ENCODE results near the gene CARM1. TPM values are rescaled to one million over a fixed set of nuclear protein-coding genes. Genes with fewer than 3 reads are reported as not detected.

CARM1 gene
- total and polyA plus RNA-seq, 11 donors: 22.4 to 39.5 (median 29.3) TPM

DNA sequence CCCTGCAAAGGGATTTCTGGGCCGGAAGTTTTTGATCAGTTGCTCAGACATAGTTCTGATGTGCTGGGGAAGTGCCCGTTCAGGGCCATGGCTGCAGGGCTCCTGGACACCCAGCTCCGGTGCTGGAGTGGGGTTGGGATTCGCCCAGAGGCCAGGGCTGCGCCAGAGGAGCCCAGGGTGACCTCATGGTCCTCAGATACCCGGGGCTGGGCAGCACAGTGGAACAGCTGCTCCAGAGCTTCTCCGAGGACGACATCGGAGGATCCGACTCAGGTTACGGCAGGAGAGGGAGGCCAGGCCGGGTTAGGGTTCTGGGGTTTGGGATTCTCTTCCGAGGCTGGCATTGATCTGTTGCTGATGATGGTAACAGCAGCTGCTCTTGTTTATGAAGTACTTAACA is 20.9 kb downstream of the CARM1 start:
- Histone ChIP-seq H3K4me3 (no peak overlapping the region), H3K36me3 (no peaks in the 10 kb centered on the region), H3K27ac (peak overlapping the region in 1 of 12 donors; percentile 34), H3K27me3 (no peaks in the 10 kb centered on the region), H3K9me3 (no peaks in the 10 kb centered on the region), H3K4me1 (peaks cover 0 to 57% (median 29%) of the 10 kb centered on the region in 12 donors)
- intact Hi-C loops (cut with DNase I): no loop called here
- ATAC-seq (peak; percentile 20 to 56 (median 38)), DNase-seq (no peak)
- 79 to 89% (median 86%) methylated on average over 10 to 13 of the region's 13 CpGs for WGBS, 4 donors
- no peak for TF ChIP-seq CTCF (IDR thresholded peaks at IDR 0.05)
- no peak for TF ChIP-seq POLR2A (IDR thresholded peaks at IDR 0.05)

DNA sequence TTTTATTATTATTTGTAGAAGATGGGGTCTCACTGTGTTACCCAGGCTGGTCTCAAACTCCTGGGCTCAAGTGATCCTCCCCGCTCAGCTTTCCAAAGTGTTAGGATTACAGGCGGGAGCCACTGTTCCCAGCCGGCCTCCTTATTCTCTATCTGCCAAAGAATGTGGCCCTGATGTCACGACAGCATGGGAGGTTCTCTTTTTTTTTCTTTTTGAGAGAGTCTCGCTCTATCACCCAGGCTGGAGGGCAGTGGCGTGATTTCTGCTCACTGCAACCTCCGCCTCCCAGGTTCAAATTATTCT is 23.5 kb downstream of the CARM1 start:
- 91 to 93% (median 91%) methylated on average over 7 of the region's 7 CpGs for WGBS, 4 donors
- intact Hi-C loops (cut with DNase I): no loop called here
- H3K4me3 ChIP-seq: no peak overlapping the region
- H3K27ac ChIP-seq: no peak overlapping the region
- DNase-seq (no peak), ATAC-seq (no peak)
- H3K9me3 ChIP-seq: no peaks in the 10 kb centered on the region
- H3K36me3 ChIP-seq: no peaks in the 10 kb centered on the region
- no peaks in the 10 kb centered on the region for H3K27me3 ChIP-seq
- TF ChIP-seq POLR2A (IDR thresholded peaks at IDR 0.05) (no peak), CTCF (IDR thresholded peaks at IDR 0.05) (no peak)
- peaks cover 0 to 59% (median 33%) of the 10 kb centered on the region in 12 donors for H3K4me1 ChIP-seq

- intact Hi-C loops (cut with DNase I): no loop called here
- DNase-seq (no peak), ATAC-seq (no peak)
- peaks cover 0 to 63% (median 34%) of the 10 kb centered on the region in 12 donors for H3K4me1 ChIP-seq
- TF ChIP-seq POLR2A (IDR thresholded peaks at IDR 0.05) (no peak), CTCF (IDR thresholded peaks at IDR 0.05) (no peak)
- no peaks in the 10 kb centered on the region for H3K27me3 ChIP-seq
- WGBS, 4 donors: 89 to 95% (median 92%) methylated on average over 5 to 6 of the region's 6 CpGs
- no peak overlapping the region for H3K27ac ChIP-seq
- no peaks in the 10 kb centered on the region for H3K9me3 ChIP-seq
- no peak overlapping the region for H3K4me3 ChIP-seq
- no peaks in the 10 kb centered on the region for H3K36me3 ChIP-seq
Measured at GRCh38 chr19:10895363-10895762, 24.0 kb downstream of the CARM1 start.

DNA sequence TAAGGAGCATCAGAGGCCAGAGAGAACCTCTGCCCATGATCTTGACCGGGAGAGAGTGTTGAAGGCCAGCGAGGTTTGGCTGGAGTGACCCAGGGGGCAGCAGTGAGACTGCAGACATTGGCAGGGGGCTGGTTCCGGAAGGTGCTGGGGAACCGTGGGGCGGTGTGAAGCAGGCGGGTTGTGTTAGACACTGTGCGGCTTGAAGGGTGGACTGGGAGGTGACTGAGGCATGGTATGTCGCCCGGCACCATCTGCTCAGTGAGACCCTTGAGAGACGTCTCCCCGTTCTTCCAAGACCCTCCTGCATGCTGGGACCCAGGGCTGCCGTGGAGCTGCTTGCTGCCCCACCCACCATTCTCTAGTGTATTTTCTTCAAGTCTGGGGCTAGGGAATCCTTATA is 24.6 kb downstream of the CARM1 start:
- WGBS, 4 donors: 82 to 84% (median 83%) methylated on average over 12 of the region's 12 CpGs
- TF ChIP-seq POLR2A (IDR thresholded peaks at IDR 0.05): no peak
- peak in 1 of 12 donors; percentile 8 for TF ChIP-seq CTCF (IDR thresholded peaks at IDR 0.05)
- no peak overlapping the region for H3K4me3 ChIP-seq
- no peaks in the 10 kb centered on the region for H3K9me3 ChIP-seq
- intact Hi-C loops (cut with DNase I): no loop called here
- no peak overlapping the region for H3K27ac ChIP-seq
- peaks cover 0 to 63% (median 33%) of the 10 kb centered on the region in 12 donors for H3K4me1 ChIP-seq
- H3K27me3 ChIP-seq: no peaks in the 10 kb centered on the region
- DNase-seq (no peak), ATAC-seq (no peak)
- no peaks in the 10 kb centered on the region for H3K36me3 ChIP-seq
